Cardiac fibroblast (primary cell): Measurements from ENCODE around the gene CSNK1D.

Experiments
- DNase-seq, 2 donors: peaks; one replicate each; pipeline versions ENCODE4 v3.0.0 to v3.0.0-alpha.2; 2010; ENCODE audit warnings: low read depth in 2 of 2
- H3K4me3 ChIP-seq, 2 donors: replicated peaks in 1 of 2; 1 replicate in 1 of 2; 2 replicates in 1 of 2; pipeline ENCODE4 v1.5.1; 2011; ENCODE audit warnings: low read depth in 2 of 2, low read length in 2 of 2, mild to moderate bottlenecking in 2 of 2, moderate library complexity in 1 of 2
- CTCF ChIP-seq: IDR thresholded peaks from one replicate; pipeline ENCODE4 v1.5.1; 2011; ENCODE audit warnings: low read depth, mild to moderate bottlenecking, low read length, inconsistent platforms

CSNK1D gene

GRCh38 chr17:82221341-82221902 lies 52.1 kb downstream of the CSNK1D start:
- DNase-seq: no peak
- TF ChIP-seq CTCF: no peak
- no peak overlapping the region for H3K4me3 ChIP-seq

GRCh38 chr17:82219753-82220709 lies 53.5 kb downstream of the CSNK1D start:
- DNase-seq: no peak

GRCh38 chr17:82219083-82219482 lies 54.4 kb downstream of the CSNK1D start:
- no peak for TF ChIP-seq CTCF
- no peak for DNase-seq
- no peak overlapping the region for H3K4me3 ChIP-seq

More at GRCh38 chr17:82219753-82220709, 53.5 kb downstream of the CSNK1D start:
- no peak overlapping the region for H3K4me3 ChIP-seq
- no peak for TF ChIP-seq CTCF

- H3K4me3 ChIP-seq: no peak overlapping the region
- TF ChIP-seq CTCF: no peak
- no peak for DNase-seq
Measured at GRCh38 chr17:82218349-82219075, 55.0 kb downstream of the CSNK1D start.

- H3K4me3 ChIP-seq: peak overlapping the region in 1 of 2 donors; percentile 26
- DNase-seq: peak; percentile 94 to 95
- no peak for TF ChIP-seq CTCF
Measured at GRCh38 chr17:82217530-82218204, 55.8 kb downstream of the CSNK1D start.

GRCh38 chr17:82217120-82217529 lies 56.4 kb downstream of the CSNK1D start:
- DNase-seq: peak; percentile 44 to 56
- no peak overlapping the region for H3K4me3 ChIP-seq
- no peak for TF ChIP-seq CTCF
